Measurements from ENCODE around the gene MOGAT2. TPM values are rescaled to one million over a fixed set of nuclear protein-coding genes. Genes with fewer than 3 reads are reported as not detected.
A peak's percentile ranks its signal among the peaks of the same experiment; 100 is the strongest.

MOGAT2 gene
- total RNA-seq, 1 experiment from 2014 or later: not detected

- no peak for TF ChIP-seq CTCF (conservative IDR thresholded peaks at IDR 0.05; ENCODE audit: low read depth, low read length)
- TF ChIP-seq EZH2 (IDR thresholded peaks at IDR 0.05; ENCODE audit: low read length, unreplicated experiment): no peak
- no peak for TF ChIP-seq EZH2phosphoT487 (IDR thresholded peaks at IDR 0.05; ENCODE audit: borderline replicate concordance, low read length)
- Histone ChIP-seq H3K4me2 (ENCODE audit: low read length) (peak overlapping the region; percentile 41), H3F3A (ENCODE audit: low read length, unreplicated experiment) (no peaks in the 10 kb centered on the region), H2AFZ (ENCODE audit: low read length) (no peak overlapping the region), H3K27ac (ENCODE audit: low read length) (no peak overlapping the region), H3K9me2 (replicated peaks; ENCODE audit: low read length) (no peaks in the 10 kb centered on the region), H3K36me3 (ENCODE audit: low read depth, low read length) (no peaks in the 10 kb centered on the region), H3K4me3 (ENCODE audit: low read length) (no peak overlapping the region), H3K27me3 (ENCODE audit: low read length) (no peaks in the 10 kb centered on the region; the same call in 1 of the 2 replicates), H3K9ac (ENCODE audit: low read length) (no peak overlapping the region), H3K4me1 (ENCODE audit: insufficient read depth, low read length) (peaks cover 16% of the 10 kb centered on the region), H3K9me3 (ENCODE audit: low read length) (no peaks in the 10 kb centered on the region), H3K79me2 (ENCODE audit: low read length) (no peaks in the 10 kb centered on the region), H4K20me1 (ENCODE audit: low read length) (no peaks in the 10 kb centered on the region)
- ATAC-seq (peak; percentile 80), DNase-seq (peak; percentile 55)
- ChIA-PET POLR2A (ENCODE audit: unreplicated experiment) (no interaction called here), CTCF (interaction anchor here (0.7 kb wide), 1 partner anchor 16 kb away, joined by 3 read pairs; no protein-coding TSS in a partner anchor)
- intact Hi-C loops (cut with micrococcal nuclease): loop anchor here (10.0 kb wide), 1 partner anchor 145 kb away; no protein-coding TSS in a partner anchor
- no TSS peak for BruUV-seq (replicated peaks)
These were observed 27.6 kb upstream of the MOGAT2 start for GRCh38 chr11:75689863-75690609.

GRCh38 chr11:75691804-75692203, 25.8 kb upstream of the MOGAT2 start:
- DNase-seq: no peak

More at GRCh38 chr11:75691804-75692203, 25.8 kb upstream of the MOGAT2 start:
- Histone ChIP-seq H3K9ac (ENCODE audit: low read length) (no peak overlapping the region), H3K4me1 (ENCODE audit: insufficient read depth, low read length) (peaks cover 16% of the 10 kb centered on the region), H3K9me3 (ENCODE audit: low read length) (no peaks in the 10 kb centered on the region), H2AFZ (ENCODE audit: low read length) (no peak overlapping the region), H3F3A (ENCODE audit: low read length, unreplicated experiment) (no peaks in the 10 kb centered on the region), H3K36me3 (ENCODE audit: low read depth, low read length) (no peaks in the 10 kb centered on the region), H3K4me3 (ENCODE audit: low read length) (no peak overlapping the region), H3K4me2 (ENCODE audit: low read length) (no peak overlapping the region), H3K27me3 (ENCODE audit: low read length) (no peaks in the 10 kb centered on the region; the same call in 1 of the 2 replicates), H4K20me1 (ENCODE audit: low read length) (no peaks in the 10 kb centered on the region), H3K79me2 (ENCODE audit: low read length) (no peaks in the 10 kb centered on the region), H3K27ac (ENCODE audit: low read length) (no peak overlapping the region), H3K9me2 (replicated peaks; ENCODE audit: low read length) (no peaks in the 10 kb centered on the region)
- ATAC-seq: no peak
- intact Hi-C loops (cut with micrococcal nuclease): loop anchor here (10.0 kb wide), 1 partner anchor 147 kb away; no protein-coding TSS in a partner anchor
- ChIA-PET POLR2A (ENCODE audit: unreplicated experiment) (no interaction called here), CTCF (no interaction called here)
- BruUV-seq (replicated peaks): no TSS peak
- TF ChIP-seq EZH2 (IDR thresholded peaks at IDR 0.05; ENCODE audit: low read length, unreplicated experiment) (no peak), EZH2phosphoT487 (IDR thresholded peaks at IDR 0.05; ENCODE audit: borderline replicate concordance, low read length) (no peak), CTCF (conservative IDR thresholded peaks at IDR 0.05; ENCODE audit: low read depth, low read length) (no peak)
